Measurements from ENCODE around the gene UTP14A.

DNA sequence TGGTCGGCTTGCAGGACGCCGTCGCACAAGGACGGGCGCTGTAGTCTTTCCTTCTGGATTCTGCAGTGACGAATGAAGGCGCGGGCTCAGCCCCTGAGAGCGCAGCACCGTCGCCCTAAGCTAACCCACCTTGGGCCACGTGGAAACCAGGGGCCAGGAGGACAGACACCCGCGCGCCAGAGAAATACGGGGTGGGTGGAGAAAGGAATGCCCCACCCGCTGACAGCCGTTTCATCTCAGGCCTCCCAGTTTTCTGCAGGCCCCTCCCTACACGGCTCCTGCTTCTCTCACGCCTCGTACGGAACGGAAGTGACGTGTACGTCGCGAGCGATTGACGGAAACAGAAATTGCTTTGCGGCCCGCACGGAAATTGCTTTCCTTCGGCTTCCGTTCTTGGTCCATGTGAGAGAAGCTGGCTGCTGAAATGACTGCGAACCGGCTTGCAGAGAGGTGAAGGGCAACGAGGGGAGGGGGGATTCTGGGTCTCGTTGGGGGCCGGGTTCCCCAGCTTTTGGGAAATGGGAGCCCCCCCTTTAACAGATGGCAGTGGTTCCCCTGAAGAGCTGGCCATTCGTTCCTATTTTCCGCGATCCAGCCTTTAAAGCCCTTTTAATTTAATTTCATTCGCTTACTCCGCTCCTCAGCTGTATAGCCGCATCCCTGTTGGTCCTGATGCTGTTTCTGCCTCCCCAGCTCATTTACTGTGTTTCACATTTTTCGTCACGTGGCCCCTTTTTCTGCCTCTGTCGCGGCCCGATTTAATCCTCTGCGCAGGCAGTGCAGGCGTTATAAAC lies at the start of gene UTP14A:
- TF ChIP-seq POLR2A (IDR thresholded peaks at IDR 0.05; ENCODE audit: low read length) (peak; percentile 71), GATA1 (IDR thresholded peaks at IDR 0.05; ENCODE audit: low read depth, low read length) (no peak)

Data from erythroblast (primary cell).